Measurements from ENCODE around the gene ACYP2.

DNA sequence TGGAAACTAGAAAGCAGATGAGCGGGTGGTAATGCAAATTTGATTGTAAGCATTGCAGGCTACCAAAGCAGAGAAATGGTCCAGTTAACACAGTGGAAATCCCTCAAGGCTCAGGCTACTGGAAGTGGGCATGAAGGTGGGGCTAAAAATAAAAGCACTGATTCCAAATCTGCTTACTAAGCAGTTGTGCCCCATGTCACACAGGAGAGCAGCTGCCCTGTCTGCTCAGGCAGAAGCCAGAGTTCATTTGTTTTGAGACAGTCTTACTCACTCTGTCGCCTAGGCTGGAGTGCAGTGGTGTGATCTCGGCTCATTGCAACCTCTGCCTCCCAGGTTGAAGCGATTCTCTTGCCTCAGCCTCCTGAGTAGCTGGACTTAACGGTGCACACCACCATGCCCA lies 183.1 kb downstream of the ACYP2 start:
- TF ChIP-seq, protein P1, sequence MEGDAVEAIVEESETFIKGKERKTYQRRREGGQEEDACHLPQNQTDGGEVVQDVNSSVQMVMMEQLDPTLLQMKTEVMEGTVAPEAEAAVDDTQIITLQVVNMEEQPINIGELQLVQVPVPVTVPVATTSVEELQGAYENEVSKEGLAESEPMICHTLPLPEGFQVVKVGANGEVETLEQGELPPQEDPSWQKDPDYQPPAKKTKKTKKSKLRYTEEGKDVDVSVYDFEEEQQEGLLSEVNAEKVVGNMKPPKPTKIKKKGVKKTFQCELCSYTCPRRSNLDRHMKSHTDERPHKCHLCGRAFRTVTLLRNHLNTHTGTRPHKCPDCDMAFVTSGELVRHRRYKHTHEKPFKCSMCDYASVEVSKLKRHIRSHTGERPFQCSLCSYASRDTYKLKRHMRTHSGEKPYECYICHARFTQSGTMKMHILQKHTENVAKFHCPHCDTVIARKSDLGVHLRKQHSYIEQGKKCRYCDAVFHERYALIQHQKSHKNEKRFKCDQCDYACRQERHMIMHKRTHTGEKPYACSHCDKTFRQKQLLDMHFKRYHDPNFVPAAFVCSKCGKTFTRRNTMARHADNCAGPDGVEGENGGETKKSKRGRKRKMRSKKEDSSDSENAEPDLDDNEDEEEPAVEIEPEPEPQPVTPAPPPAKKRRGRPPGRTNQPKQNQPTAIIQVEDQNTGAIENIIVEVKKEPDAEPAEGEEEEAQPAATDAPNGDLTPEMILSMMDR (IDR thresholded peaks at IDR 0.05; ENCODE audit: low read depth, low read length), result no peak
- TF ChIP-seq MYC (IDR thresholded peaks at IDR 0.05; ENCODE audit: low read depth, low read length), result no peak
- TF ChIP-seq, protein P2, sequence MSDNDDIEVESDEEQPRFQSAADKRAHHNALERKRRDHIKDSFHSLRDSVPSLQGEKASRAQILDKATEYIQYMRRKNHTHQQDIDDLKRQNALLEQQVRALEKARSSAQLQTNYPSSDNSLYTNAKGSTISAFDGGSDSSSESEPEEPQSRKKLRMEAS (IDR thresholded peaks at IDR 0.05; ENCODE audit: low read depth, low read length), result no peak

All from NB4 (cell line).